ENCODE data around the gene MCM3.

MCM3 gene

DNA sequence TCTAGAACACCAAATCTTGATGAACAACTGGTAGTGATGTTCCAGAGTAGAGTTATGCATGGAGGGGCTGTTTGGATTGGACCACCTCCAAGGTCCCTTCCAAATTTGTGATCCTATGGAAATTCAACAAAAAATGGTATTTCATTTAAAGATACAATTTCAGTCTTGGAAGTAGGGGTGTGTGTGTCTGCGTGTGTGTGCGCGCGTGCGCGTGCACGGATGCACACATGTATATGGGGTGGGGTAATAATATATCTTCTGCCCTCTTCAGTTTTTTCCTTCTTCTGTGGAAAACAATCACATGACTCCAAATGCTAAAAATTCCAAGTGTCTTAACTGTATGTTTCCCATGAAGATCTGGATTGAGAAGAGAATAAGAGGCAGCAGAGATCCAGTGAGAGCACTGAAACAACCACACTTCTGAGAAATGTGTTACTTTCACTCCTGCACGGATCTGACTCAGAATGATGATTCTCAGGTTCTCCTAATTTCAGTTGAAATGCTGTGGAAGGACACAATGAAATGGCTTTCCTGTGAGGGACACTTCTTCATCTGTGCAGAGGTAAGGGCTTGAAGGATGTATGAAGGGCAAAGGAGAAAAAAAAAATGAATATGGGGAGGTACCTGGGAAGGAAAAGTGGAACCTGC lies 29.7 kb downstream of the MCM3 start:
- DNase-seq (ENCODE audit: insufficient read length, low spot score) (no peak), FAIRE-seq (no peak)

DNA sequence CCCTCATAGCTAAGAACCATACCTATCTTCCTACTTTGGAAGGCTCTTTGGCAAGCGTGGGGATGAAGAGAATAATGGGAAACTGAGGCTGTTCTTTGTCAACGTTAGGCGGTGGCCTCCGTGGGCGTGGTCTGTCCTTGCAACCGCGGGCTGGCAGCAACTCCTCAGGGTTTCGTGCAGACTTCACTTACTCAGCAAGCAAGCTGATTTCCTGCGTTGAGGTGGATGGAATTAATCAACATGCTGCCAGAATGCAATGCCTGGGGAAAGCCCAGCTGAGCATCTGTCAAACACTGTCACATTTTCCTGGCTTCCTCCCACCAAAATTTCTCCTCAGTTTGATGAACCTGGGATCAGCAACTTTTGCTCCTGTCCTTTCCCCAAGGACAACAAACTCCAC lies 31.0 kb downstream of the MCM3 start:
- FAIRE-seq (no peak), DNase-seq (ENCODE audit: insufficient read length, low spot score) (no peak)

DNA sequence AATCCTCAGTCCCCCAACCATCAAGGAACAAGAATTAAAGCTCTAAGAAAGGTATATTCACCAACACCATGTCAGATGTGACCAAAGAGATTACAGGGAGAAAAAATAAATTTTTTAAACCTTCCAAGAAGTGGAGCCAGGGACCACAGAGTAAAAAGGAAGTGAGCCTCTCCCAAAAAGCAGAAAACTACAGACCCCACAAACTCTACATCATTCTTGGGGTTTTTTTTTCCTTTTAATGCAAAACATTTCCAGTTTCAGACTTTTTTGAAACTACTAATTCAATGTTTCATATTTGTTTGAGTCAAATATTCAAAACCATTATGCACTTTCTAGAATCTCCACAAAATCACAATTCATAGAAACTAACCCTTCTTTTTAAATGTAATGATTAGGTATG lies 33.4 kb downstream of the MCM3 start:
- DNase-seq (ENCODE audit: insufficient read length, low spot score) = no peak
- no peak for FAIRE-seq

DNA sequence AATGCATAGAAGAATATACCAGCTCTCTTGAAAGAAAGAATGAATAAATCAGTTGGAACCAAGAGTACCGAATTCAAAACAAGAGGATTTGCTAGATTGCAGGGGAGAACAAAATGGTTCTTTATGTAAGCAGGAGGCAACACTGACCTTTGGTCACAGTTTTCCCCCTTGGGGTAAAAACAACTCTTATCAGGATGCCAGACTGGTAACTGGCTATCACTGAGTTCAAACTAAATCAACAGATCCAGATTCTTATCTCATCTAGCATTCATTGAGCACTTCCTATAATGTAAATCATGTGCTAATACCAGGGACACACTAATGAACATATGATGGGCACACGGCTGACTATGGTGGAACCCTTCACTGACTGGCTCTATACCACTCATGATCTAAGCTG lies 35.5 kb downstream of the MCM3 start:
- no peak for FAIRE-seq
- DNase-seq (ENCODE audit: insufficient read length, low spot score) = no peak

DNA sequence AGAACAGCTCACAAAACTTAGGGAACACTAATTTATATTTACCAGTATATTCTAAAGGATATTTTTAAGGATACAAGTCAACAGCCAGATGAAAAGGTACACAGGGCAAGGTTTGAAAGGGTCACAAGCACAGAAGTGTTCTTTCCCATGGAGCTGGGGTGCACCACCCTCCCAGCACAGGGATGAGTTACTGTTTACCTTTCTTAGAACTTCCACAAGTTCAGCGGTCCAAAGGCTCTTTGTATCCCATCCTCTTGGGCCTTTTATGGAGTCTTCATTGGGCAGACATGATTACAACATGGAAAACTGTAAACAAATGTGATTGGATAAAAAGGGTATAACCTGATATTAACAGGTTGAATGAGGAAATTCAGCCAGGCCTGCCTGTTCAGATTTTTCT lies 39.1 kb downstream of the MCM3 start:
- FAIRE-seq (no peak), DNase-seq (ENCODE audit: insufficient read length, low spot score) (no peak)

DNA sequence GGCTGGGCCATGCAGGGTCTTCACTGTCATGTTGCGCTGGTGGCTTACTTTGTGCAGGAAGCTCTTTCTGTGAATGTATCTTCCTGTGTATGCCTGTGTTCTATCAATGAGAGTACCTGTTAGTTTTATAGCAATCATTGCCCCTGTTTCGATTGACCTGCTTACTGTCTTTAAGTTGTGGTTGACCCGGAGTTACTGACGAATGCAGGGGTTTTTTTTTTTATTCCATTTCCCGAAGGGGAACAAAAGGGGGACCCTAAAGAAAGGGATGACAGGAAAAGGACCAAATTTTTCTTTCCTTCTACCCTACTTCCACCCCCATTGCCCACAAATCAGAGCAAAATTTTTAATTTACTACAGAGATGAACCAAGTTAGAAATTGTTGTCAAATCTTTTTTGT lies 40.1 kb downstream of the MCM3 start, which contains the start of gene IL17F:
Gene IL17F (minus strand): TSS at position 101 of the 400 bp plus-strand sequence. CDS start 71 bp downstream, at position 30.
- DNase-seq (ENCODE audit: insufficient read length, low spot score) (no peak), FAIRE-seq (no peak)

DNA sequence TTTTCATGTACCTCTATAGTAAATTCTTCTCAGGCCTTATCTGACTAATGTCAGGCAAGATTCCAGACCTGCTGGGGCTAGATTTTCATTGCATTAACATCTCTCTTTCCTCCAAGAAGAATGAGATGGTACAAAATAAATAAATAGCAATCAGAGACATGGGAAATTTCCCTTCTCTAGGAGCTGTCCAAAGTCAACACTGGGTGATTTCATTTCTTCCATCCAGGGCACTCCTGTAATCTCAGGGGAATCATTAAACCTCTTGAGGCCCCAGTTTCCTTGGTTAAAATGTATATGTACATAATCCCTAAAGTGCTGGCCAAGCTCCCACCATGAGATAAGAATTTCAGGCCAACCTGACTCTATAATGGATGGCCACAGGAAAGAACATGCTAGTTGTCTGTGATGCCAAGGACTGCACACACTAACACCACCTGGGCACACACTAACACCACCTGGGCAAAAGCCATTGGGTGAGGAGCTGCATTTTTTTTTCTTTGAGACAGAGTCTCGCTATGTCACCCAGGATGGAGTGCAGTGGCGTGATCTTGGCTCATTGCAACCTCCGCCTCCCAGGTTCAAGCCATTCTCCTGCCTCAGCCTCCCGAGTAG lies 41.2 kb downstream of the MCM3 start:
- no peak for DNase-seq (ENCODE audit: insufficient read length, low spot score)
- no peak for FAIRE-seq

DNA sequence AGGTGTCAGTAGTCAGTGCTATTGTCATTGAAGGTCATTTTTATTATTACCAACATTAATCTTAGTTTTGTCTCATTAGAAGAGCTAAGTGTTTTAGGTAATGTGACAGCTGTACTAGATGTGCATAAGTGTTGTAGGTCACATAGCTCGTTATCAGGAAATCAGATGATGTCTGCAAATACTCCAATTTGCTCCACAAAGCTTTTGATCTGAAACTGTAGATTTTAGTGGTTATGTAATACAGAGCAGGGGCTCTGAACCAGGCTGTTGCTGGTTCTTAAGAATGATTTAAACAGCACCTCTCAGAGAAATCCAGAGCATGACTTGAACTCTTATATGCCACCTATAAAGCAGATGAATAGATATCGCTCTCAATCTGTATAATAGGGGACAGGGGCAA lies 42.7 kb downstream of the MCM3 start:
- no peak for FAIRE-seq
- DNase-seq (ENCODE audit: insufficient read length, low spot score) = no peak

DNA sequence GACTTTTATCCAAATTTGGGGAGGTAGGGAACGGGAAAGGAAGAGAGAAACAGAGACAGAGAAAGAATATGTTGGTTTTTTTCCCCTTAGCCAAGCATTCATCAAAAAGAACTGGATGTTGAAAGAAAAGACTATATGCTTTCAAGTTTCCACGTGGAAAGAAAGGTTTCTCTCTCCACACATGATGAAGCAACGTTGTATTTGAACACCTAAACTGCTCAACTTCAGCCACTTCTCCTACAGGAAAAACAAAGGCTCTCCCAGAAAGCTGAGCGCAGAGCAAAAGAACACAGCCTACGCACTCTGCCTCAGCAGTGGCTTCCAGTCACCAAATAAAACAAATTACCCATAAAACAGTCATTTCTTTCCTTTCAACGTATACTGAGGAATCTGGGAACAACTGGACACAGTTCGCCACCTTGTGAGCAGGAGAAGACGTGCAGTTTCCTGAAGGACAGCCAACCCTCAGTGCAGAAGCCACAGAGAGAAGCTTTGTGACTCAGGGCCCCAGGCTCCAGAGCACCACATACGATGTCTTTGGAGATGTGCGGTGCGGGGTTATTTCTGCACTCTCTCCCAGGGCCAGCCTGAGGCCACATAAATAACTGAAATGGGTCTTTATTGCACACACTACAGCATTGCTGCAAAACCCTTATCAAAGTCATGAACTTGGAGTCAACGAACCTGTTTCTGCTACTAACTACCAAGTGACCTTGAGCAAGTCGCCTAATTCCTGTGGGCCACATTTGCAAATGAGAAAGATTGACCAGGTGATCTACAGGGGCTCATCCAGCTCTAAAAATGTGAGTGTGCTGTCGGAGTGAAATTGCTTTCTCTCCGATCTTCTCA lies 50.3 kb downstream of the MCM3 start:
- peak; percentile 54 for FAIRE-seq

DNA sequence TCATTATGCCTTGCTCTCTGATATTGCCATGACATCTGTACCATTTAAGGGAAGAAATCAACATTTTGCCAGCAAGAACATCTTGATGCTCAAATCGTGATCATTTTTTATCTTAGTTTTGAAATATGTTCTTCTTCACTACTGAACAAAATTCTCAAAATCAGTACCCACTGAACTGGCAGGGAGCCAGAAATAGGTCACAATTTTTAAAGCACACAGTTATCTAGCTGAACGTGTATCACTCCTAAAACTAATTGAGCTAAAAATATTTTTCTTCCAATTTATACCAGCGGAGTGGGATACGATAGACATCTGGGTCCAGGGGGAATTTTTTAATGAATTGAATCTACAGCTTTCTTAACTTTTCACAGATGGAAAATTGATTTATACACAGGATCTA lies 51.5 kb downstream of the MCM3 start:
- no peak for FAIRE-seq
- no peak for DNase-seq (ENCODE audit: insufficient read length, low spot score)

More for the DNA sequence above, 50.3 kb downstream of the MCM3 start:
- DNase-seq (ENCODE audit: insufficient read length, low spot score) = peak; percentile 32

DNA sequence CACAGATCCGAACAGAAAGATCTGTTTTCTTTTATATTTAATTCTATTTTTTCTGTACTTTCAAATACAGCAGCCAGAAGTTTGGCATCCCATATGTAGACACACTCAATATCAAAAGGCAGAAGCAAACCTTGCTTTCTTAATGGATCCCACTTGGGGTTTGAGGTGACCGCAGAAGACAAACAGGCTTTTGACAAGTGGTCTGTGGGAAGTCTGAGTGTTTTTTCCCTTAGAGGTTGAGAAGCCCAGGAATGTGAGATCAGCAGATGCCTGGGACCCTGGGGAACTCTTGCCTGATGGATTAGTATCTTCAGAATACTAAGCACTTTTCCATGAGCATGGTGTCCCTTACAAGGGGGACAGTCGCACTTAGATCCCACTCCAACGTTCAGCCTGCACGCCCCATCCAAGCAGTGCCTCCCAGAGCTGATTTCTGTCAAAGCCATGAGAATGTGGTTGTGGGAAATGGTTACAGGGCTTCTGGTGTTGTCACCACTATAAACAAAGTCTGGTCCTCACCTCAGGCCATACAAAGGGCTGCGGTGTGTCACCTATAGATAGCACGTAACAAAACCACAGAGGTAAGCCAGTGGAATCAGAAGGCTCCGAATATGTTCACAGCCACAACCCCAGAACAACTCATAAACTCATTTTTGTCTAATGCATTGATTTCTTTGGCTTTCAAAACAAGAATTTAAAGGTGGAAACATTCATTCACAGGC lies 53.0 kb downstream of the MCM3 start:
- DNase-seq (ENCODE audit: insufficient read length, low spot score) (no peak), FAIRE-seq (peak; percentile 11)

DNA sequence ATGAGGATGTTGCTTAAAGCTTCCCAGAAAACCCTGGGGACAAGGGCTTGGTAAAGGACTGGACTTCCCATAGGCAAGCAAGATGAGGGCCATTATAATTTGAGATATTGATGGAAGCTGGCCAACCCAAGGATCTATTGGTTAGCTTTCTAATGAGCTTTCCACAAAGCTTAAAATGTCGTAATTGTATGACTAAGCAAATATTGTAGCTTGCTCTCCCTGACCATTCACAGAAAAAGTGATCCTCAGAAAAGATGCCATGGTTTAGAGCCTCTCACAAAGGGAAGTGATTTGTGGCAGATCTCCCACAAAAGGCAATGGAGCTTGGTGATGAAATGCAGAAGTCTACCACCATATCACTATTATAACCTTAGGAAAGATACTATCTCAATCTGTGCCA lies 53.9 kb downstream of the MCM3 start:
- DNase-seq (ENCODE audit: insufficient read length, low spot score) = no peak
- no peak for FAIRE-seq

DNA sequence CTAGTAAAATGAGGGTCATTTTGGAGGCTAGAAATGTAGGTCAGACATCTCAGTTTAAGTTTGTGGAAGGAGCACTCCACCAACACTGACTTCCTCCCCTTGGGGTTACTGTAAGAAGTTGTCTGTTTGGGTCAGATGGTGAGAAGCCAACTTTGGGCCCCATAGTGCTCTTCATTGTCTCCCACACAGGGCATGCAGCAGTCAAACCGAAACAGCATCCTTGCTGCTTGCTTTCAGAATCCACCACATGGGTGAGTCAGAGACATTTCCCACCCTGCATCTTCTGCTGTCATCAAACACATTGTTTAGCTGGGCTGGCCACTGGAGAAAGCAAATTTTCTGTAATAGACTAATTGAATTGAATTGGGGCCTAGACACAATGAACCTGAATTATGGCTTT lies 57.0 kb downstream of the MCM3 start:
- peak; percentile 98 for FAIRE-seq
- peak; percentile 56 for DNase-seq (ENCODE audit: insufficient read length, low spot score)

DNA sequence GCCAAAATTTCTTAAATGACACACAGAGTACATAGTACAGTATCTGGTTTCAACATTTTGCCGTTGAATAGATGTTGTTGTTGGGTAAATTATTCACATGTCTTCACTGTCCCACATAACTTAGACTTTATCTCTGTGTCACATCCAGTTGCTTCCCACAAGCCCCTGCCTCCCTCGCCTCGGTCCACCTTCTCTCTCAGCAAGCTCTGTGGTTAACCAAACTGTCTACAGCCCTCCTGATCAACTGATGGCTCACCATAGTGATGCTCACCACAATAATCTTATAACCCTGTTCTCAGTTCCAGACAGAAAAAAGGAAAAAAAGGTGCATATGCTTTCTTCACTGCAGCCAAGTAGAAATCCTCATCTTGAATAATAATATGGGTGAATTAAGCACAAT lies 63.2 kb downstream of the MCM3 start:
- no peak for FAIRE-seq
- no peak for DNase-seq (ENCODE audit: insufficient read length, low spot score)

DNA sequence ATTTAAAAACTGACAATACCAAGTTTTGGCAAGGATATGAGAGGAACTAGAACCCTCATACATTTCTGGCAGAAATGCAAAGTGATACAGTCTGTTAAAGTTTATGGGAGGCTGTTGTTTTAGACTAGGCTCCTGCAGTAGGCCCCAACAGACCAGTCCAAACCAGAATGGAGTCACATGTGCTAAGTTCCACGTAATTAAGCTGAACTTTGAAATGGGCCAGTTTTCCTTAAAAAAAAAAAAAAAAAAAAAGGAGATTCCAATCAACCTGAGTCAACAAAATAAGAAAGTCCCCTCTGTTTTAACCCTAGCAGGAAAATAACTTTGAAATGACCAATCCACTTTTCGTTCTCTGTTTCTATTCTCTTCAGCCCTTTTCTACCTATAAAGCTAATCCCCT lies 66.8 kb downstream of the MCM3 start:
- no peak for FAIRE-seq
- DNase-seq (ENCODE audit: insufficient read length, low spot score) = no peak

DNA sequence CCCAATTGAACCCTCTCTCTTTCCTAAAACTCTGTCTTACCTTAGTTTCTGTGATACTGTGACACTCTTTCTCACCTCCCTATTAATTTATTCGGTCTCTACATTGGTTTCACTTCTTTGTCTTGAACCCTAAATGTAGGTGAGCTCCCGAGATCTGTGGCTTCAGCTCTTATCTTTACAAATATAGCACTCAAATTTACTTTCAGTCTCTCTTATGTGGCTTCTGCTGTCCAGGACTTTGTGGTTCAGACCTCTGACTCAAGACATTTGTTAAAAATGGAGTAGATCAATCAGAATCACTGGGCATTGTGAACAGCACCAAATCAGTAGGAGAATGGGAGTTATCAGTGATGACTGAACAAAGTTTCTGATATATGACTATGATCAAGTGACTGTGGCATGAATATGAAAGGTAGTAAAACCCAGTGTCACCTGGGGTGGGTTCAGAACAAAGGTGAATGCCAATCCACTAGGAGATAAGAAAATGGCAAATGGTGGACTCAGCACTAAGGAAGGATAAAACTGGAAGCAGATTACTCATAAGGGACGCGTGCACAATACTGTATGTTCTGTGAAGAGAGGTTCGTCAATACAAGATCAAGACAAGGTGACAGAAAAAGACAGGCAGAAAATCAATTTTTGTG lies 67.5 kb downstream of the MCM3 start:
- DNase-seq (ENCODE audit: insufficient read length, low spot score) (no peak), FAIRE-seq (no peak)

DNA sequence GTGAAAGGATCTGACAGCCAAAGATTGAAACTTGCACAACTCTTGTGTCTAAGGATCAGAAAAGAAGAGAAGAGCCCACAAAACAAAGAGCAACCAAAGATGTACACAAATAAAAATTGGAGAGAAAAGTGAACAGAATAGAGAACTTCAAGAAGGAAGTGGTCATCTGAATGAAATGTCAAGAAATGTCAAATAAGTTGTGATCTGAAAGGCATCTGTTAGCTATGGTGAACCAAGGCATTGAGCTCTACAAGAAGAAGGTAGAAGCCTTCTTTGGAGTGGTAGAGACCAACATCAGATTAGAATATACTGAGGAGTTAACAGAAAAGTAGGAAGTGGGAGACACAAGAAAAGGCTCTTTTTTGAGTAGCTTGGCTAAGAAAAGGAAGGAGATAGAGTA lies 68.8 kb downstream of the MCM3 start:
- DNase-seq (ENCODE audit: insufficient read length, low spot score) (no peak), FAIRE-seq (no peak)
